NCI-H2227 treated with DMSO at 0.1 percent for 48 hours (cell line): ENCODE measurements around the gene PLSCR5.

ENCODE experiments used
- DNase-seq: peaks from one replicate; lab custom pipeline; 2025; lab: John Stamatoyannopoulos, UW

Gene PLSCR5

GRCh38 chr3:146585156-146585555 is 20.0 kb downstream of the PLSCR5 start:
- DNase-seq: no peak

- no peak for DNase-seq
These were observed 23.1 kb downstream of the PLSCR5 start for GRCh38 chr3:146581951-146582467.

- no peak for DNase-seq
These were observed 24.0 kb downstream of the PLSCR5 start for GRCh38 chr3:146581080-146581601.

GRCh38 chr3:146577662-146578061 is 27.5 kb downstream of the PLSCR5 start:
- DNase-seq: no peak

GRCh38 chr3:146575636-146576035 is 29.5 kb downstream of the PLSCR5 start:
- no peak for DNase-seq

- DNase-seq: no peak
These were observed 31.0 kb downstream of the PLSCR5 start for GRCh38 chr3:146574173-146574572.

- no peak for DNase-seq
These were observed 35.8 kb downstream of the PLSCR5 start for GRCh38 chr3:146569314-146569713.

GRCh38 chr3:146566138-146566537 is 39.0 kb downstream of the PLSCR5 start:
- DNase-seq: no peak

- DNase-seq: no peak
These were observed 43.3 kb downstream of the PLSCR5 start for GRCh38 chr3:146561879-146562278.

- DNase-seq: no peak
These were observed 43.7 kb downstream of the PLSCR5 start for GRCh38 chr3:146561463-146561862.

- DNase-seq: no peak
These were observed 44.5 kb downstream of the PLSCR5 start for GRCh38 chr3:146560678-146561077.

- DNase-seq: no peak
These were observed 45.8 kb downstream of the PLSCR5 start for GRCh38 chr3:146559388-146559787.

GRCh38 chr3:146558781-146559180 is 46.4 kb downstream of the PLSCR5 start:
- DNase-seq: no peak

- no peak for DNase-seq
These were observed 47.4 kb downstream of the PLSCR5 start for GRCh38 chr3:146557745-146558144.

GRCh38 chr3:146555311-146555710 is 49.8 kb downstream of the PLSCR5 start:
- DNase-seq: no peak

GRCh38 chr3:146554151-146554760 is 50.9 kb downstream of the PLSCR5 start:
- DNase-seq: no peak

GRCh38 chr3:146550743-146551510 is 54.2 kb downstream of the PLSCR5 start:
- no peak for DNase-seq

GRCh38 chr3:146550070-146550615 is 55.0 kb downstream of the PLSCR5 start:
- no peak for DNase-seq

- no peak for DNase-seq
These were observed 57.8 kb downstream of the PLSCR5 start for GRCh38 chr3:146547235-146547835.

- DNase-seq: no peak
These were observed 58.7 kb downstream of the PLSCR5 start for GRCh38 chr3:146546366-146546965.

- no peak for DNase-seq
These were observed 60.1 kb downstream of the PLSCR5 start for GRCh38 chr3:146544929-146545528.
